Smooth muscle cell (in vitro differentiated cells): Measurements from ENCODE around the gene GALNT9. TPM values are rescaled to one million over a fixed set of nuclear protein-coding genes. Genes with fewer than 3 reads are reported as not detected.

Source experiments
- DNase-seq: peaks from one replicate; lab custom pipeline; 2025; ENCODE audit not compliant: unreplicated experiment; lab: John Stamatoyannopoulos, UW
- H2AFZ ChIP-seq: fragments of 200-600 bp; sonication (generic); 2 replicates; pipeline ENCODE4 v1.6.0; 2016; ENCODE audit warnings: antibody characterized with exemption, low read depth, mild to moderate bottlenecking
- H3F3A ChIP-seq: fragments of 200-600 bp; sonication (generic); 2 replicates; pipeline ENCODE4 v1.6.0; 2017; ENCODE audit warnings: antibody characterized with exemption, low read depth
- H3K27ac ChIP-seq: fragments of 200-600 bp; sonication (generic); 2 replicates; pipeline ENCODE4 v1.5.1; 2016; ENCODE audit warnings: low read depth, mild to moderate bottlenecking
- H3K27me3 ChIP-seq: fragments of 200-600 bp; sonication (generic); 2 replicates; pipeline ENCODE4 v1.6.1; 2016; ENCODE audit warnings: low read depth, mild to moderate bottlenecking
- H3K36me3 ChIP-seq: fragments of 200-600 bp; sonication (generic); 2 replicates; pipeline ENCODE4 v1.5.1; 2016; ENCODE audit warnings: low read depth
- H3K4me1 ChIP-seq: fragments of 200-600 bp; sonication (generic); 2 replicates; pipeline ENCODE4 v1.5.1; 2016; ENCODE audit warnings: low read depth
- H3K4me2 ChIP-seq: fragments of 200-600 bp; sonication (generic); 2 replicates; pipeline ENCODE4 v1.6.0; 2016; ENCODE audit warnings: mild to moderate bottlenecking
- H3K4me3 ChIP-seq: fragments of 200-600 bp; sonication (generic); 2 replicates; pipeline ENCODE4 v1.5.1; 2016; ENCODE audit warnings: mild to moderate bottlenecking
- H3K79me2 ChIP-seq: fragments of 200-600 bp; sonication (generic); 2 replicates; pipeline ENCODE4 v1.6.0; 2016; ENCODE audit warnings: low read depth, mild to moderate bottlenecking
- H3K9ac ChIP-seq: fragments of 200-600 bp; sonication (generic); 2 replicates; pipeline ENCODE4 v1.6.0; 2016; ENCODE audit warnings: low read depth
- H3K9me3 ChIP-seq: fragments of 200-600 bp; sonication (generic); replicated peaks from 2 replicates; pipeline ENCODE4 v1.5.1; 2016; ENCODE audit warnings: low read depth
- H4K20me1 ChIP-seq: fragments of 200-600 bp; sonication (generic); 2 replicates; pipeline ENCODE4 v1.6.0; 2016; ENCODE audit warnings: low read depth
- CTCF ChIP-seq: fragments of 200-600 bp; sonication (generic); IDR thresholded peaks from 2 replicates; pipeline ENCODE4 v1.5.1; 2017; ENCODE audit warnings: borderline replicate concordance, mild to moderate bottlenecking, antibody characterized with exemption; ENCODE audit not compliant: insufficient read depth, poor library complexity, severe bottlenecking
- WGBS: methylation state at CpG from one replicate; pipeline ENCODE4 v1.1.7; 2016; ENCODE audit warnings: low lambda C conversion rate; 5-methylcytosine and 5-hydroxymethylcytosine counted together
- polyA plus RNA-seq: library from polyadenylated mRNA; unstranded; fragments of >200 nt; fragmentation: Nextera tagmentation; extraction: Ambion mirVana; gene quantifications from 2 replicates; pipeline ENCODE4 v1.2.1, GENCODE V29; 2016
- total RNA-seq: library from RNA; depleted of rRNA; stranded (reverse); fragments of >200 nt; gene quantifications from 2 replicates; pipeline ENCODE4 v1.2.3, GENCODE V29; 2014

Gene GALNT9
- total and polyA plus RNA-seq, 2 experiments from 2014 or later = 1.1 TPM; not detected in 1

- H4K20me1 ChIP-seq = no peaks in the 10 kb centered on the region
- no peaks in the 10 kb centered on the region for H3K27me3 ChIP-seq
- no peaks in the 10 kb centered on the region for H3K36me3 ChIP-seq
- H2AFZ ChIP-seq = no peak overlapping the region
- DNase-seq = no peak
- no peaks in the 10 kb centered on the region for H3K79me2 ChIP-seq
- WGBS = 97% methylated on average over 15 of the region's 21 CpGs
- H3K4me2 ChIP-seq = no peak overlapping the region
- no peaks in the 10 kb centered on the region for H3K4me1 ChIP-seq
- no peak overlapping the region for H3K4me3 ChIP-seq
- TF ChIP-seq CTCF = no peak
- no peak overlapping the region for H3K9ac ChIP-seq
- H3F3A ChIP-seq = no peaks in the 10 kb centered on the region
- no peaks in the 10 kb centered on the region for H3K9me3 ChIP-seq
- H3K27ac ChIP-seq = no peak overlapping the region
Measured at GRCh38 chr12:132182206-132182710, 147.1 kb downstream of the GALNT9 start.

GRCh38 chr12:132181570-132182200 lies 147.7 kb downstream of the GALNT9 start:
- H3K79me2 ChIP-seq = no peaks in the 10 kb centered on the region
- no peak overlapping the region for H3K4me3 ChIP-seq
- H4K20me1 ChIP-seq = no peaks in the 10 kb centered on the region
- WGBS = 87% methylated on average over 22 of the region's 33 CpGs
- H3K27me3 ChIP-seq = no peaks in the 10 kb centered on the region
- H3K36me3 ChIP-seq = no peaks in the 10 kb centered on the region
- no peaks in the 10 kb centered on the region for H3F3A ChIP-seq
- H3K27ac ChIP-seq = no peak overlapping the region
- DNase-seq = no peak
- H3K9ac ChIP-seq = no peak overlapping the region
- H3K4me2 ChIP-seq = no peak overlapping the region
- TF ChIP-seq CTCF = no peak
- no peaks in the 10 kb centered on the region for H3K9me3 ChIP-seq
- H2AFZ ChIP-seq = no peak overlapping the region
- no peaks in the 10 kb centered on the region for H3K4me1 ChIP-seq

GRCh38 chr12:132180648-132181546 lies 148.5 kb downstream of the GALNT9 start:
- Histone ChIP-seq H3K36me3 (no peaks in the 10 kb centered on the region), H2AFZ (no peak overlapping the region), H3K4me2 (no peak overlapping the region), H3F3A (no peaks in the 10 kb centered on the region), H3K4me1 (no peaks in the 10 kb centered on the region), H3K79me2 (no peaks in the 10 kb centered on the region), H3K9ac (no peak overlapping the region), H3K4me3 (no peak overlapping the region), H4K20me1 (no peaks in the 10 kb centered on the region), H3K27ac (no peak overlapping the region), H3K9me3 (no peaks in the 10 kb centered on the region), H3K27me3 (no peaks in the 10 kb centered on the region)
- DNase-seq = no peak
- no peak for TF ChIP-seq CTCF
- WGBS = 93% methylated on average over 22 of the region's 30 CpGs
